ENCODE data around the gene DVL2. TPM values are rescaled to one million over a fixed set of nuclear protein-coding genes. Genes with fewer than 3 reads are reported as not detected.

The DVL2 gene
- total RNA-seq, 4 donors from 2014 or later = 51.7 to 87.5 (median 67.8) TPM

DNA sequence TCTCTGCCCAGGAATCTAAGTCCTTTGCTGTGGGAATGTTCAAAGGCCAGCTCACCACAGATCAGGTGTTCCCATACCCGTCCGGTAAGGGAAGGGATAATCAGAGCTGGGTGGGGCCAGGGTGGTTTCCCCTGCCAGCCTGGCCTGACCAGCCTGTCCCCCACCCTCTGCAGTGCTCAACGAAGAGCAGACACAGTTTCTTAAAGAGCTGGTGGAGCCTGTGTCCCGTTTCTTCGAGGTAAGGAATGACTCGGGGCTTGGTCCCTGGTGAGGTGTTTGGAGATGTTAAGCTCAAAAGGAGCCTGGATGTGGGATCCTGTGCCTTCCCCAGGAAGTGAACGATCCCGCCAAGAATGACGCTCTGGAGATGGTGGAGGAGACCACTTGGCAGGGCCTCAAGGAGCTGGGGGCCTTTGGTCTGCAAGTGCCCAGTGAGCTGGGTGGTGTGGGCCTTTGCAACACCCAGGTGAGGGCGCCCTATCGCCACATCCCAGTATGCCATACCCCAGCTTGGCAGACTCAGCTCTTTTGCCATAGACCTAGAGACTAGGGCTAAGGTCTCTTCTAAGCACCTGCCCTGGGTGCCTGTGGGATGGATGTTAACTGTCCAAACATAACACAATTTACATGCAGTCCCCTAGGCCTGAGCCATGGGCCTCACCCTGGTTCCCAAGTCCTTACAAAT, 13.6 kb downstream of the DVL2 start:
- no peak for DNase-seq (ENCODE audit: low spot score in 2 of 2)
- 18 to 19% methylated on average over 11 of the region's 11 CpGs for WGBS, 2 donors
- TF ChIP-seq, protein P1, sequence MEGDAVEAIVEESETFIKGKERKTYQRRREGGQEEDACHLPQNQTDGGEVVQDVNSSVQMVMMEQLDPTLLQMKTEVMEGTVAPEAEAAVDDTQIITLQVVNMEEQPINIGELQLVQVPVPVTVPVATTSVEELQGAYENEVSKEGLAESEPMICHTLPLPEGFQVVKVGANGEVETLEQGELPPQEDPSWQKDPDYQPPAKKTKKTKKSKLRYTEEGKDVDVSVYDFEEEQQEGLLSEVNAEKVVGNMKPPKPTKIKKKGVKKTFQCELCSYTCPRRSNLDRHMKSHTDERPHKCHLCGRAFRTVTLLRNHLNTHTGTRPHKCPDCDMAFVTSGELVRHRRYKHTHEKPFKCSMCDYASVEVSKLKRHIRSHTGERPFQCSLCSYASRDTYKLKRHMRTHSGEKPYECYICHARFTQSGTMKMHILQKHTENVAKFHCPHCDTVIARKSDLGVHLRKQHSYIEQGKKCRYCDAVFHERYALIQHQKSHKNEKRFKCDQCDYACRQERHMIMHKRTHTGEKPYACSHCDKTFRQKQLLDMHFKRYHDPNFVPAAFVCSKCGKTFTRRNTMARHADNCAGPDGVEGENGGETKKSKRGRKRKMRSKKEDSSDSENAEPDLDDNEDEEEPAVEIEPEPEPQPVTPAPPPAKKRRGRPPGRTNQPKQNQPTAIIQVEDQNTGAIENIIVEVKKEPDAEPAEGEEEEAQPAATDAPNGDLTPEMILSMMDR (IDR thresholded peaks at IDR 0.05) = no peak
- TF ChIP-seq POLR2A (IDR thresholded peaks at IDR 0.05) = no peak
- intact Hi-C loops (cut with DNase I; ENCODE audit: low total_unique reads) = no loop called here
- peak overlapping the region; percentile 90 for H3K4me3 ChIP-seq (ENCODE audit: low read depth, poor library complexity, severe bottlenecking)

GRCh38 chr17:7219812-7220592, 14.3 kb downstream of the DVL2 start, which contains the start of the genes ACADVL and DLG4:
TSS of gene ACADVL (plus strand) at chr17:7219938. CDS start at chr17:7219985, 47 bp downstream.
TSS of gene DLG4 (minus strand) at chr17:7219836.
- intact Hi-C loops (cut with DNase I; ENCODE audit: low total_unique reads) = no loop called here
- WGBS, 2 donors = 1% methylated on average over 43 to 50 of the region's 63 CpGs
- TF ChIP-seq, protein P1 (IDR thresholded peaks at IDR 0.05) = no peak
- TF ChIP-seq POLR2A (IDR thresholded peaks at IDR 0.05) = peak in 1 of 2 donors; percentile 57
- DNase-seq (ENCODE audit: low spot score in 2 of 2) = peak; percentile 90 to 99
- H3K4me3 ChIP-seq (ENCODE audit: low read depth, poor library complexity, severe bottlenecking) = peak within 1 kb of the TSS; percentile 90

GRCh38 chr17:7219229-7219811, 15.0 kb downstream of the DVL2 start:
- TF ChIP-seq, protein P1 (IDR thresholded peaks at IDR 0.05) = no peak
- TF ChIP-seq POLR2A (IDR thresholded peaks at IDR 0.05) = no peak
- WGBS, 2 donors = 15 to 17% methylated on average over 12 of the region's 12 CpGs
- peak overlapping the region; percentile 90 for H3K4me3 ChIP-seq (ENCODE audit: low read depth, poor library complexity, severe bottlenecking)
- DNase-seq (ENCODE audit: low spot score in 2 of 2) = no peak
- intact Hi-C loops (cut with DNase I; ENCODE audit: low total_unique reads) = no loop called here

DNA sequence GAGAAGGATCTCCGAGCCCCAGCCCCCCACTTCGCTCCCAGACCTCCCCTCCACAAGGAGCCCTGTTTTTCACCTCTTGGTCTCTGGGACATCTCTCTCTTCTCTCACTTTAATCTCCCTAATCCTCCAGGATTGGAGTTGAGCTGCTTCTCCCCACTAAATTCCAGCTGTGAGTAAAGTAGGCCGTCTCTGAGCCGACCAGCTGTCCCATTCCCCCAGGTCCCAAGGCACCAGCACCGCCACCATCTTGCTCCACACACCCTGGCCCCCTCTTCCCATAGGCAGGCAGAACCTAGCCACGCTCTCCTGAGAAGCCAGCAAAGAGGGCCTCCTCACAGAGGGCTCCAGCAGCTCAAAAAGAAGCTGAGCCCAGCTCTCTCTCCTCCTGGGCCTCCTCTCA, 15.6 kb downstream of the DVL2 start:
- 69 to 82% methylated on average over 6 of the region's 6 CpGs for WGBS, 2 donors
- TF ChIP-seq POLR2A (IDR thresholded peaks at IDR 0.05) = no peak
- TF ChIP-seq, protein P1 (IDR thresholded peaks at IDR 0.05) = no peak
- intact Hi-C loops (cut with DNase I; ENCODE audit: low total_unique reads) = no loop called here
- DNase-seq (ENCODE audit: low spot score in 2 of 2) = no peak
- H3K4me3 ChIP-seq (ENCODE audit: low read depth, poor library complexity, severe bottlenecking) = no peak overlapping the region

- 68 to 69% methylated on average over 6 of the region's 6 CpGs for WGBS, 2 donors
- TF ChIP-seq, protein P1 (IDR thresholded peaks at IDR 0.05) = no peak
- TF ChIP-seq POLR2A (IDR thresholded peaks at IDR 0.05) = no peak
- no peak for DNase-seq (ENCODE audit: low spot score in 2 of 2)
- H3K4me3 ChIP-seq (ENCODE audit: low read depth, poor library complexity, severe bottlenecking) = no peak overlapping the region
- intact Hi-C loops (cut with DNase I; ENCODE audit: low total_unique reads) = no loop called here
These were observed 16.2 kb downstream of the DVL2 start for GRCh38 chr17:7218166-7218565.

Measured in lower leg skin (tissue), 4 donors.